HG03575 (cell line): ENCODE data around the gene DUXB.

Experiments
- ATAC-seq: cut with Tn5 transposase; IDR thresholded peaks from one replicate; pipeline ENCODE4 v1.9.1; 2021; ENCODE audit not compliant: unreplicated experiment, insufficient number of reproducible peaks, low FRiP score; ENCODE audit errors: extremely low read depth

DUXB gene

DNA sequence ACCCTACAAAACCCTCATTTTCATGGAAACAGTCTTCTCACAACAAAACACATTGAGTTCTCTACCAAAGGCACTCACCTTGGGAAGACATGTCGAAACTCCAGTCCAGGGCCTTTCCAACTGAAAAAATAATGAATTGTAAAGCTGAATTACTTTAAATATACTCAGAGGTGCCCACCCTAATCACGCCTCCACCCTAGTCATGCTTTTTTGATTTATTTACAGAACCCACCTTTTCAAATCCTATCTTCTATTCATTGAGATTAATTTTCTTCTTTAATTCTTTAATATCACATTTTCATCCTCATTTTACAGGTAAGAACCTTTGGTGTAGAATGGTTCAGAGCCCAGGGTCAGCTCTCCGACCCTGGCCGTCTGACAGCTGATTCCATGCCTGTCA is 24.4 kb downstream of the DUXB start, which contains the start of gene CPHXL2:
Gene CPHXL2, minus strand, starts transcription at position 101 of the 400 bp plus-strand sequence. Its CDS starts 10 bp downstream, at position 91.
- ATAC-seq, result no peak

DNA sequence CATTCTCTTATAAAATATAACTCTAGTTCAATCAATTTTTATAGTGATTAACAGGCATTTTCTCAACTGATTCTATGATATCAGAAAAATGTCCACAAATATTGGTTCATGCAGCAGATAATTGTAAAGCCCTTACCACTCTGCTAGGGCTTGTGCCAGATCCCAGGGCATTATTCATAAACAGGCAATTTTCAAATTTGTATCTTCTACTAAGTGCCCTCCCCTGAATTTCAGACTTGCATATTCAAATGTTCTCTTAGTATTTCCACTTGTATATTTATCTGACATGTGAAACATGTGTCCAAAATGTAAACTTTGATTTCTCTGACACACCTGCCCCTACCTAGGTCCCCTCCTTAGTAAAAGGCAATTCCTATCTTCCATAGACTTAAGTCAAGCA is 33.8 kb downstream of the DUXB start:
- no peak for ATAC-seq

DNA sequence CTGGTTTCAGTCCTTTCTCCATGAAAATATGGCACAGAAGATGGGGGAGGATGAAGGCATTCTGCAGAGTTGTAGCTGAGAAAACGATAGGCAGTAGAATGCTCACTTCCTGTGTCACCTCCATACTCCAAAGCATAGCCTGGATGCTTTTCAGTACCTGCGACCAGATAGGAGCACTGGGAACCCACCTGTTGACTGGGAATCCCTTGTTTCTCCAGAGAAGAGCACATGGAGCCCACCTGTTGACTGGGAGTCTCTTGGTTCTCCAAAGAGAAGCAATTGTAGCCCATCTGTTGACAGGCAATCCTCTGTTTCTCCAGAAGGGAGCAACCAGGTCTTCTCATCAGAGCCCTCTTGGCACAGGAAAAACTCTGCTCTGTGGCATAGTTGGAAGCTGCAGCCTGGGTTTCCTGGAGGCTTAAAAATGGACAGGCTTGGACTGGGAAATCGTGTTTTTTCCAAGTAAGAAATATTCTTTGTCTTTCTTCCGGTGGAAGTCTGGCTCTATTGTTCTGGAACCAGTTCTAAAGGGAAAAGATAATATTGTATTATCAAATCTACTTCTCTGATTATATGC is 40.4 kb downstream of the DUXB start:
- ATAC-seq, result no peak

DNA sequence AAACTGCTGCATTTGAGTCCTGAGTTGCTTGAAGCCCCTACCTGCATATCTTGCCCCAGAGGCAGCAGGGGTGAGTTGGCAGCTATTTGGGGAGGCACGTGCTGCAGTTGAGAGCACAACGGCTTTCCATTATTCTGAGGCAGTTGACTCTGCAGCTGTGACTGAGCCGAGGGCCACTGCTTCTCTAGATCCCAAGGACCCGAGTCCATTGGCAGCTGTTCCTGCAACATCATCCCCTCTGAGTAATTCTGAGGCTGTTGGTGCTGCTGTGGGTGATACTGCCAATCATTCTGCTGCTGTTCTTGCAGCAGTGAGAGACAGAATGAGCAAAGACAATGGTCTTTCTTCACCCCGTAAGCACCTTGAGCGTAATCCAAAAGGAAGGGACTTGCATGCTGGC is 40.9 kb downstream of the DUXB start:
- ATAC-seq, result no peak

DNA sequence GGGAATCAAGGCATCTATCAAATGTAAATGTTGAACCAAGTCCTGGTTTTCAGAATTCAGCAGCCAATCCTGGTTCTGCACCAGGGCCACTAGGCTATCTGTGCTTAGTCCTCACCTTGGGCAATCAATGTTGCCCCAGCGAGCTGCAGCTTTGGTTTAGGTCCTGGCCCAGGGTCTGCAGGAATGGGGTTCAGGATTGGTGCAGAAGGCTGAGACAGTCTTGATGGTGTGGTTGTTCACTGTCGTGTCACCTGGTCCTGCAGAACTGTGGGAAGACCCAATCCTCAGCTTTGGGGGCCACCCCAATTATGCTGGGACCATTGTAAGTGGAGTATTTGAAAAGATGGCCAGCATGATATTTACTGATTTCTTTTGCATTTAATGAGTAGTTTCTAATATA is 43.1 kb downstream of the DUXB start:
- ATAC-seq, result no peak

DNA sequence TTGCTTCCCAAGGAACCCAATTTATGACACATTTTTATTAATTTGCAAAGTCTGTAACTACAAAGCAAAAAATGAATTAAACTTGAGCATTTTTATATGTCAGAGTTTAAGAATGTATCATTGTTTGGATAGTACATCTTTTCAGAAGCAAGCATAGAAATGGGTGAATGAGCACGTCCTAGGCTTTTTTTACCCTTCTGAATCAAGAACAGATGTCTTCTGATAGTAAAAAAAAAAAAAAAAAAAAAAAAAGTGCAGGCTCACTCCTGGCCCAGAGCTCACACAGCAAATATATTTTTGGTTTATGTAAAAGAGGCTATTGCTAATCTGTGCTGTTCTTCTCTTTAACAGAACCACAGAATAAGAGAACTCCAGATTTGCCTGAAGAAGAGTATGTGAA is 47.3 kb downstream of the DUXB start:
- no peak for ATAC-seq

DNA sequence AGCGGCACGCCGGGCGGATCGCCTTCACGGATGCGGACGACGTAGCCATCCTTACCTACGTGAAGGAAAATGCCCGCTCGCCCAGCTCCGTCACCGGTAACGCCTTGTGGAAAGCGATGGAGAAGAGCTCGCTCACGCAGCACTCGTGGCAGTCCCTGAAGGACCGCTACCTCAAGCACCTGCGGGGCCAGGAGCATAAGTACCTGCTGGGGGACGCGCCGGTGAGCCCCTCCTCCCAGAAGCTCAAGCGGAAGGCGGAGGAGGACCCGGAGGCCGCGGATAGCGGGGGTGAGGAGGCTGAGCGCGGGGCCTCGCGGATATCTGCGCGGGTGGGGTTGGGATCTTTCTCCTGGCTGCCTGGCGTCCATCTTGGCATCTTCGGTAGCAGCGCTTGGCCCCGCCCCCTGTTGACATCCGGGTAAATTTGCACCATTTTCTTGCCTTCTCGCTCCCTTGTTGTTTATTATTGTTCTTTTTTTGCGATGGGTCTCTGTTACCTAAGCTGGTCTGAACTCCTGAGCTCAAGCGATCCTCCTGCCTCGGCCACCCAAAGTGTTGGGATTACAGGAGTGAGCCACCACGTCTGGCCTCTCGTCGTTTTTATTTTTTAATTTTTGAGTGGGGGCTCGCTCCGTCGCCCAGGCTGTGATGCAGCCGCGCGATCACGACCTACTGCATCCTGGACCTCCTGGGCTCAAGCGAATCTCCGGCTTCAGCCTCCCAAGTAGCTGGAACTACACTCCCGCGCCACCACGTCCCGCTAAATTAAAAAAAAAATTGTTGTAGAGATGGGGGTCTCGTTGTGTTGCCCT is 52.8 kb downstream of the DUXB start:
- ATAC-seq, result no peak

DNA sequence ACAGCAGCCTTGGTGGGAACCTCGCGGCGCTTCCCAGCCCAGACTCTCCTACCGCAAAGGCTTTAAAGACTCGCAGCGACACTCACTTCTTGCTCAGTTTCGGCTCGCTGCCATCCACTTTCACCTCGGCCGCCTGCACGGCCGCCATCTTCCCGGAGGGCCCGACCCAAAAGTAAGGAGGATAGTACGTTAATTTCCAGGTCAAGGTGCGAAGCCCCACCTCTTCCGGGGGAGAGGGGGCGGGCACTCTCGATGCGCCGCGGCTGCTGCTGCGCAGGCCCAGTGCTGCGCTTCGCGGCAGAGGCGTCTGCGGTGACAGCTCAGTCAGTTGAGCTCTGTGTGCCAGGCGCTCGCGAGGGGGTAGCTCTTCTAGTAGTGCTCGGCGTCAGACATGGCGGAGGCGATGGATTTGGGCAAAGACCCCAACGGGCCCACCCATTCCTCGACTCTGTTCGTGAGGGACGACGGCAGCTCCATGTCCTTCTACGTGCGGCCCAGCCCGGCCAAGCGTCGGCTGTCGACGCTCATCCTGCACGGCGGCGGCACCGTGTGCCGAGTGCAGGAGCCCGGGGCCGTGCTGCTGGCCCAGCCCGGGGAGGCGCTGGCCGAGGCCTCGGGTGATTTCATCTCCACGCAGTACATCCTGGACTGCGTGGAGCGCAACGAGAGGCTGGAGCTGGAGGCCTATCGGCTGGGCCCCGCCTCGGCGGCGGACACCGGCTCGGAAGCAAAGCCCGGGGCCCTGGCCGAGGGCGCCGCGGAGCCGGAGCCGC is 53.6 kb downstream of the DUXB start, which contains the start of the genes KARS1 and TERF2IP:
Gene KARS1, minus strand, starts transcription at position 174 of the 773 bp plus-strand sequence. Its CDS starts 26 bp downstream, at position 148.
Gene TERF2IP, plus strand, starts transcription at position 282 of the 773 bp plus-strand sequence. Its CDS starts 110 bp downstream, at position 392.
- ATAC-seq, result peak; percentile 65

DNA sequence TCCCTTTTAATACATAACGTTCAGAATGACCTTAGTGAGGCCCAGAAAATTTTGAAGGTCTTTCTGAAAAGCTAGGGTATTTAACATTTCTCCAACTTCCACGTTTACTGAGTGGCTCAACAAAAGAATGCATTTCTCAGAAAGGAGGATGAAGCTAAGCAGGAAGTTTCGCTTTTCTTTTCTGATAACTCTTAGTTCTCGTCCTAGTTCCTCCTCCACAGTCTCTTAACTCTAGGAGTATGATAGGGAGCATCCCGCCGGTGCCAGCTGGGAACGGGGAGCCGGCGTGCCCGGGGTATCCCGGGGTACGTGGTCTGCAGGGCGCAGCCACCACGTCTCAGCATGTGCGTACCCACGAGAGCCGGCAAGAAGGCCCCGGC is 54.2 kb downstream of the DUXB start:
- peak; percentile 3 for ATAC-seq

DNA sequence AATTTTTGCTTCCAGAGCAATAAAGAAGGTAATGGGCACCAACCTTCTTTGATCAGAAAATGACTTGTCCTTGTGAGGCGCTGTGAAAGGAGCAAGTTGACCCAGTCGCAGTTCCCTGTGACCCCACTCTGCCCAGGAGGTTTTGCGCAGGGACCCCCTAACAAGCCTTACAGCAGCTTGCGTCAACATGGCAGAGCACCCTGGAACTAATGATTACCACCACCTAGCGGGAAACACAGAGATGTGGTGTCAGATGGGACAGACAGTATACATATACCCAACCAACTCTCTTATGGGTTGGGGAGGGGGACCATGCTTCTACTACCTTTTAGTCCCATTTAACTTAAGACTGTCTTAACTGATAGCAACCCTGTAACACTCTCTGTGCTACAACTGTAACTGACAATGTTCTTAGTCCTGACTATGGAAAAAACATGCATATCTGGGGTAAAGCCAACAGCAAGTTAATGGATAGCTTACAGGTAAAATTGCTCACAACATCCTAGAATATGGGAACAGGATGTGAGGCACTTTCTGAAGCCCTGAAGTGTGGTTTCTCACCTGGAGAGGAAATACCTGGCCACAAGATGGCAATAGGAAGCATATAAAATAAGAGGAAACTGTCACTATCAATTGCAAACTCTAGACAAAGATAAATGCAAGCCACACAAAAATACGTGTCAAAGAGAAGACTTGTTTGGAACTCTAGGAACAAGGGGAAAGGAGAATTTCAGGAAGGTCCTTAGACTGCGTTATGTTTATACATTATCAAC is 56.8 kb downstream of the DUXB start:
- ATAC-seq, result no peak
